IMR-90 (cell line): ENCODE measurements around the gene CYTH4. TPM values are rescaled to one million over a fixed set of nuclear protein-coding genes. Genes with fewer than 3 reads are reported as not detected.

Source experiments
- ATAC-seq: fragments of 200-7000 bp; cut with Tn5 transposase; 2 replicates; pipeline ENCODE4 v1.9.1; 2020; ENCODE audit warnings: low read depth, mild to moderate bottlenecking, moderate library complexity
- BruUV-seq: library from RNA; stranded (reverse); fragments of 400-500 nt; replicated peaks from 2 replicates; lab custom pipeline; 2021; lab: Mats Ljungman, UMichigan
- CTCF ChIA-PET: fragments of 300-600 bp; formaldehyde crosslinking; extraction: SDS; loops from one replicate; lab custom pipeline; 2021; ENCODE audit warnings: antibody characterized with exemption; lab: Yijun Ruan, JAX
- POLR2A ChIA-PET: fragments of 300-600 bp; sonication (Branson Sonifier 250); formaldehyde crosslinking; loops from one replicate; lab custom pipeline; 2022; ENCODE audit warnings: antibody characterized with exemption; ENCODE audit not compliant: unreplicated experiment; lab: Charles Lee
- DNase-seq: peaks from one replicate; pipeline ENCODE4 v3.0.0; 2013
- H2AFZ ChIP-seq: replicated peaks from 2 replicates; pipeline ENCODE3; 2013; ENCODE audit warnings: low read length, mild to moderate bottlenecking; ENCODE audit not compliant: poor library complexity
- H2AK5ac ChIP-seq: 2 replicates; pipeline ENCODE4 v1.6.1; 2013; ENCODE audit warnings: low read depth, low read length, inconsistent platforms
- H2AK9ac ChIP-seq: replicated peaks from 2 replicates; pipeline ENCODE3; 2013; ENCODE audit warnings: mild to moderate bottlenecking, low read depth, low read length, moderate library complexity; ENCODE audit not compliant: poor library complexity
- H2BK120ac ChIP-seq: 2 replicates; pipeline ENCODE4 v1.6.1; 2013; ENCODE audit warnings: low read depth, low read length, inconsistent platforms
- H2BK15ac ChIP-seq: 3 replicates; pipeline ENCODE4 v1.6.1; 2013; ENCODE audit warnings: low read depth, low read length, inconsistent platforms
- H2BK20ac ChIP-seq: 2 replicates; pipeline ENCODE4 v1.6.1; 2013; ENCODE audit warnings: low read depth, mild to moderate bottlenecking, inconsistent platforms, low read length, moderate library complexity
- H2BK5ac ChIP-seq: 2 replicates; pipeline ENCODE4 v1.6.1; 2013; ENCODE audit warnings: mild to moderate bottlenecking, low read depth, low read length, inconsistent platforms; ENCODE audit not compliant: poor library complexity, severe bottlenecking
- H3K14ac ChIP-seq: replicated peaks from 2 replicates; pipeline ENCODE4 v1.6.1; 2013; ENCODE audit warnings: low read depth, low read length, inconsistent platforms
- H3K18ac ChIP-seq: 2 replicates; pipeline ENCODE4 v1.6.1; 2013; ENCODE audit warnings: low read depth, low read length, control low read depth
- H3K23ac ChIP-seq: 2 replicates; pipeline ENCODE4 v1.6.1; 2013; ENCODE audit warnings: low read depth, low read length, inconsistent platforms
- H3K27ac ChIP-seq: 2 replicates; pipeline ENCODE4 v1.5.1; 2013; ENCODE audit warnings: mild to moderate bottlenecking, control low read depth, low read length; ENCODE audit not compliant: insufficient read depth
- H3K27me3 ChIP-seq: 2 replicates; pipeline ENCODE4 v1.6.1; 2013; ENCODE audit warnings: low read length; ENCODE audit not compliant: control insufficient read depth, insufficient read depth
- H3K36me3 ChIP-seq: 2 replicates; pipeline ENCODE4 v1.6.1; 2013; ENCODE audit warnings: low read length, mixed read lengths; ENCODE audit not compliant: control insufficient read depth, insufficient read depth
- H3K4ac ChIP-seq: 2 replicates; pipeline ENCODE4 v1.6.1; 2013; ENCODE audit warnings: low read depth, low read length, inconsistent platforms
- H3K4me1 ChIP-seq: 2 replicates; pipeline ENCODE4 v1.6.1; 2013; ENCODE audit warnings: low read length, mixed read lengths; ENCODE audit not compliant: control insufficient read depth, insufficient read depth
- H3K4me2 ChIP-seq: 2 replicates; pipeline ENCODE4 v1.6.1; 2013; ENCODE audit warnings: low read depth, mild to moderate bottlenecking, control low read depth, low read length, moderate library complexity
- H3K4me3 ChIP-seq: 2 replicates; pipeline ENCODE4 v1.5.1; 2013; ENCODE audit warnings: low read depth, mild to moderate bottlenecking, control low read depth, low read length, moderate library complexity; ENCODE audit not compliant: insufficient read depth
- H3K56ac ChIP-seq: 2 replicates; pipeline ENCODE4 v1.6.1; 2013; ENCODE audit warnings: low read length, inconsistent platforms; ENCODE audit not compliant: insufficient read depth; ENCODE audit errors: extremely low read depth
- H3K79me1 ChIP-seq, 2 experiments: 2 replicates each; pipeline ENCODE4 v1.6.1; 2013; ENCODE audit warnings: low read length in 2 of 2, inconsistent platforms in 1 of 2, low read depth in 1 of 2
- H3K9ac ChIP-seq: 2 replicates; pipeline ENCODE4 v1.6.1; 2013; ENCODE audit warnings: low read depth, low read length, control low read depth
- H3K9me1 ChIP-seq: 2 replicates; pipeline ENCODE4 v1.6.1; 2013; ENCODE audit warnings: low read length, inconsistent platforms; ENCODE audit not compliant: insufficient read depth
- H3K9me3 ChIP-seq: 2 replicates; pipeline ENCODE4 v1.6.1; 2013; ENCODE audit warnings: low read length; ENCODE audit not compliant: control insufficient read depth, insufficient read depth
- H4K20me1 ChIP-seq: 2 replicates; pipeline ENCODE4 v1.6.1; 2013; ENCODE audit warnings: low read length, inconsistent platforms; ENCODE audit not compliant: insufficient read depth
- H4K5ac ChIP-seq: 2 replicates; pipeline ENCODE4 v1.6.1; 2013; ENCODE audit warnings: mild to moderate bottlenecking, low read depth, low read length, control low read depth
- H4K8ac ChIP-seq, 2 experiments: 2 replicates each; pipeline ENCODE4 v1.6.1; 2013; ENCODE audit warnings: low read depth in 2 of 2, low read length in 2 of 2, control low read depth in 1 of 2, inconsistent platforms in 1 of 2
- H4K91ac ChIP-seq: 2 replicates; pipeline ENCODE4 v1.6.1; 2013; ENCODE audit warnings: low read depth, low read length, inconsistent platforms; ENCODE audit not compliant: insufficient read depth
- BHLHE40 ChIP-seq: fragments of 150-350 bp; IDR thresholded peaks from 2 replicates; pipeline ENCODE4 v1.6.1; 2016; ENCODE audit warnings: mild to moderate bottlenecking, low read depth, low read length
- CEBPB ChIP-seq: IDR thresholded peaks from 2 replicates; pipeline ENCODE4 v1.6.1; 2012; ENCODE audit warnings: low read depth, low read length, improper control_type of control experiment
- CHD1 ChIP-seq: IDR thresholded peaks from 2 replicates; pipeline ENCODE4 v1.6.1; 2012; ENCODE audit warnings: low read depth, low read length, improper control_type of control experiment
- CTCF ChIP-seq: conservative IDR thresholded peaks from 2 replicates; pipeline ENCODE4 v1.5.1; 2012; ENCODE audit warnings: mild to moderate bottlenecking, low read depth, low read length, improper control_type of control experiment
- ELK1 ChIP-seq: fragments of 150-350 bp; IDR thresholded peaks from 2 replicates; pipeline ENCODE4 v1.6.1; 2016; ENCODE audit warnings: low read depth, mild to moderate bottlenecking, low read length, moderate library complexity, borderline replicate concordance
- MAFK ChIP-seq: IDR thresholded peaks from 2 replicates; pipeline ENCODE4 v1.6.1; 2012; ENCODE audit warnings: low read depth, low read length, improper control_type of control experiment
- MAZ ChIP-seq: IDR thresholded peaks from 2 replicates; pipeline ENCODE4 v1.6.1; 2012; ENCODE audit warnings: low read depth, mild to moderate bottlenecking, low read length, improper control_type of control experiment, moderate library complexity, borderline replicate concordance
- MXI1 ChIP-seq: IDR thresholded peaks from 2 replicates; pipeline ENCODE4 v1.6.1; 2012; ENCODE audit warnings: low read depth, mild to moderate bottlenecking, low read length, moderate library complexity, borderline replicate concordance
- NFE2L2 ChIP-seq: fragments of 150-350 bp; IDR thresholded peaks from 2 replicates; pipeline ENCODE4 v1.6.1; 2016; ENCODE audit warnings: low read depth, mild to moderate bottlenecking, low read length
- POLR2A ChIP-seq: IDR thresholded peaks from 2 replicates; pipeline ENCODE4 v1.6.1; 2012; ENCODE audit warnings: mild to moderate bottlenecking, low read depth, low read length
- RAD21 ChIP-seq: IDR thresholded peaks from 2 replicates; pipeline ENCODE4 v1.6.1; 2012; ENCODE audit warnings: low read length, improper control_type of control experiment
- RCOR1 ChIP-seq: IDR thresholded peaks from 2 replicates; pipeline ENCODE4 v1.6.1; 2012; ENCODE audit warnings: mild to moderate bottlenecking, low read length, improper control_type of control experiment; ENCODE audit not compliant: insufficient replicate concordance
- SMC3 ChIP-seq: fragments of 150-350 bp; IDR thresholded peaks from 2 replicates; pipeline ENCODE4 v1.6.1; 2016; ENCODE audit warnings: low read depth, mild to moderate bottlenecking, antibody characterized with exemption, low read length, moderate library complexity
- USF2 ChIP-seq: fragments of 150-350 bp; IDR thresholded peaks from 2 replicates; pipeline ENCODE4 v1.6.1; 2017; ENCODE audit warnings: mild to moderate bottlenecking, antibody characterized with exemption, low read length, low read depth
- WGBS, 2 experiments: methylation state at CpG; one replicate each; pipeline versions ENCODE4 v1.1.5 to v1.1.7; 2013; ENCODE audit warnings: missing lambda C conversion rate in 2 of 2; ENCODE audit not compliant: insufficient read length in 1 of 2; ENCODE audit errors: extremely low coverage in 2 of 2; 5-methylcytosine and 5-hydroxymethylcytosine counted together
- dilution Hi-C: fragments of 300-500 bp; cut with HindIII; formaldehyde crosslinking; loops from one replicate; pipeline ENCODE4 v1.14.3; 2018; ENCODE audit warnings: low sequenced_read_pairs; ENCODE audit not compliant: unreplicated experiment
- in situ Hi-C: fragments of 300-500 bp; cut with MboI; formaldehyde crosslinking; loops from 3 replicates; pipeline ENCODE4 v1.14.3; 2019; ENCODE audit warnings: low sequenced_read_pairs, inconsistent platforms, mixed read lengths
- intact Hi-C: fragments of 100-400 bp; cut with micrococcal nuclease; formaldehyde crosslinking; loops from 2 replicates; pipeline ENCODE4 v1.10.0; 2022
- polyA plus RNA-seq, 3 experiments: library from polyadenylated mRNA; depleted of rRNA; stranded (reverse); fragments of >200 nt; gene quantifications; 2 replicates each; pipeline ENCODE4 v1.2.3, GENCODE V29; 2012; ENCODE audit warnings: low replicate concordance in 1 of 3
- total RNA-seq: library from RNA; depleted of rRNA; stranded (reverse); fragments of >200 nt; gene quantifications from 2 replicates; pipeline ENCODE4 v1.2.3, GENCODE V29; 2012

The CYTH4 gene
- total and polyA plus RNA-seq, 2 of the 4 experiments (the other 2 are of a cell fraction), result 0.36 to 0.55 TPM

GRCh38 chr22:37279331-37280181 is 2.8 kb upstream of the CYTH4 start:
- H4K20me1 ChIP-seq, result no peaks in the 10 kb centered on the region
- H3K56ac ChIP-seq, result no peak overlapping the region
- no peak overlapping the region for H4K5ac ChIP-seq
- peaks cover 5% of the 10 kb centered on the region for H3K9me3 ChIP-seq
- H2BK20ac ChIP-seq, result peak overlapping the region; percentile 21; the same call in 1 of the 2 replicates
- H3K9ac ChIP-seq, result no peak overlapping the region
- CTCF ChIA-PET, result no interaction called here
- DNase-seq (peak; percentile 9), ATAC-seq (no peak)
- H2AK9ac ChIP-seq, result peak overlapping the region; percentile 24
- H3K36me3 ChIP-seq, result no peaks in the 10 kb centered on the region
- POLR2A ChIA-PET, result no interaction called here
- in situ Hi-C loops, result no loop called here
- 92% methylated on average over 8 of the region's 17 CpGs; no CpG with 5 or more reads in 1 of the 2 experiments for WGBS, 2 experiments
- H3K9me1 ChIP-seq, result peaks cover 9% of the 10 kb centered on the region; the same call in 1 of the 2 replicates
- peak overlapping the region; percentile 75 for H2AK5ac ChIP-seq
- H4K91ac ChIP-seq, result no peak overlapping the region
- no peak overlapping the region for H3K4me2 ChIP-seq
- H2AFZ ChIP-seq, result peak overlapping the region; percentile 56
- H2BK15ac ChIP-seq, result 0 out of 3 replicates have a peak overlapping the region, but pooled peaks have one; percentile 58
- H2BK120ac ChIP-seq, result peak overlapping the region; percentile 19
- peak overlapping the region; percentile 67 for H3K4ac ChIP-seq
- dilution Hi-C loops, result no loop called here
- H3K4me3 ChIP-seq, result no peak overlapping the region
- no peaks in the 10 kb centered on the region for H3K79me1 ChIP-seq
- intact Hi-C loops, result no loop called here
- peak overlapping the region; percentile 21; the same call in 1 of the 2 replicates for H3K14ac ChIP-seq
- H2BK5ac ChIP-seq, result no peak overlapping the region
- no peak overlapping the region; the same call in 1 of the 2 replicates for H3K18ac ChIP-seq
- H3K27ac ChIP-seq, result no peak overlapping the region
- H4K8ac ChIP-seq, result no peak overlapping the region
- H3K23ac ChIP-seq, result 0 out of 2 replicates have a peak overlapping the region, but pooled peaks have one; percentile 65
- no TSS peak for BruUV-seq
- no peaks in the 10 kb centered on the region; the same call in 1 of the 2 replicates for H3K27me3 ChIP-seq
- no peaks in the 10 kb centered on the region; the same call in 1 of the 2 replicates for H3K4me1 ChIP-seq
- no peak for TF ChIP-seq BHLHE40
- no peak for TF ChIP-seq CEBPB
- no peak for TF ChIP-seq CTCF
- TF ChIP-seq MXI1, result no peak
- no peak for TF ChIP-seq USF2
- no peak for TF ChIP-seq SMC3
- no peak for TF ChIP-seq MAFK
- no peak for TF ChIP-seq RCOR1
- no peak for TF ChIP-seq RAD21
- TF ChIP-seq MAZ, result no peak
- TF ChIP-seq NFE2L2, result no peak
- TF ChIP-seq CHD1, result no peak
- no peak for TF ChIP-seq POLR2A
- TF ChIP-seq ELK1, result no peak
